Ishikawa (cell line): Measurements from ENCODE around the gene EIF6.
A peak's percentile ranks its signal among the peaks of the same experiment; 100 is the strongest.

Source experiments
- CEBPB ChIP-seq: IDR thresholded peaks from 2 replicates; pipeline ENCODE4 v1.6.1; 2012
- CREB1 ChIP-seq: IDR thresholded peaks from 2 replicates; pipeline ENCODE4 v1.6.1; 2012; ENCODE audit warnings: low read depth
- EGR1 ChIP-seq: IDR thresholded peaks from 2 replicates; pipeline ENCODE4 v1.6.1; 2012
- EP300 ChIP-seq: IDR thresholded peaks from 2 replicates; pipeline ENCODE4 v1.6.1; 2012; ENCODE audit warnings: borderline replicate concordance
- FOXM1 ChIP-seq: IDR thresholded peaks from 2 replicates; pipeline ENCODE4 v1.6.1; 2012; ENCODE audit warnings: low read depth, borderline replicate concordance
- MAX ChIP-seq: IDR thresholded peaks from 2 replicates; pipeline ENCODE4 v1.6.1; 2012
- NFIC ChIP-seq: IDR thresholded peaks from 2 replicates; pipeline ENCODE4 v1.6.1; 2012
- RAD21 ChIP-seq: IDR thresholded peaks from 2 replicates; pipeline ENCODE4 v1.6.1; 2012; ENCODE audit warnings: low read depth
- REST ChIP-seq: IDR thresholded peaks from 2 replicates; pipeline ENCODE4 v1.6.1; 2012; ENCODE audit warnings: low read depth, mild to moderate bottlenecking
- TAF1 ChIP-seq: IDR thresholded peaks from 2 replicates; pipeline ENCODE4 v1.6.1; 2012; ENCODE audit warnings: low read depth, mild to moderate bottlenecking
- TCF12 ChIP-seq: IDR thresholded peaks from 2 replicates; pipeline ENCODE4 v1.6.1; 2012; ENCODE audit warnings: low read depth
- TEAD4 ChIP-seq: IDR thresholded peaks from 2 replicates; pipeline ENCODE4 v1.6.1; 2012
- USF1 ChIP-seq: IDR thresholded peaks from 2 replicates; pipeline ENCODE4 v1.6.1; 2012
- YY1 ChIP-seq: IDR thresholded peaks from 2 replicates; pipeline ENCODE4 v1.6.1; 2012; ENCODE audit warnings: low read depth
- ZBTB7A ChIP-seq: IDR thresholded peaks from 2 replicates; pipeline ENCODE4 v1.6.1; 2012; ENCODE audit warnings: low read depth

EIF6 gene

GRCh38 chr20:35269055-35269781, 15.4 kb downstream of the EIF6 start:
- TF ChIP-seq RAD21 (peak; percentile 89), NFIC (no peak)

GRCh38 chr20:35267092-35267491, 17.5 kb downstream of the EIF6 start:
- TF ChIP-seq CEBPB: no peak
- TF ChIP-seq EP300: no peak
- TF ChIP-seq TEAD4: no peak
- TF ChIP-seq TAF1: no peak
- TF ChIP-seq REST: no peak
- TF ChIP-seq TCF12: no peak
- no peak for TF ChIP-seq NFIC
- no peak for TF ChIP-seq ZBTB7A
- TF ChIP-seq USF1: no peak
- no peak for TF ChIP-seq FOXM1
- no peak for TF ChIP-seq RAD21
- no peak for TF ChIP-seq YY1
- TF ChIP-seq CREB1: no peak
- TF ChIP-seq MAX: no peak
- no peak for TF ChIP-seq EGR1

GRCh38 chr20:35264755-35265154, 19.8 kb downstream of the EIF6 start:
- TF ChIP-seq RAD21 (peak; percentile 62), EP300 (no peak), CEBPB (no peak), ZBTB7A (no peak)

- no peak for TF ChIP-seq EGR1
- TF ChIP-seq EP300: no peak
- no peak for TF ChIP-seq TEAD4
- no peak for TF ChIP-seq TAF1
- peak; percentile 68; the same call in 1 of the 2 replicates for TF ChIP-seq MAX
- no peak for TF ChIP-seq REST
- TF ChIP-seq USF1: no peak
- peak; percentile 78 for TF ChIP-seq YY1
- no peak for TF ChIP-seq ZBTB7A
- peak; percentile 36; the same call in 1 of the 2 replicates for TF ChIP-seq FOXM1
- TF ChIP-seq TCF12: peak; percentile 3; the same call in 1 of the 2 replicates
- TF ChIP-seq NFIC: peak; percentile 71
- TF ChIP-seq CEBPB: 0 out of 2 replicates have a peak, but pooled peaks have one; percentile 3
- no peak; the same call in 1 of the 2 replicates for TF ChIP-seq RAD21
These were observed 20.8 kb downstream of the EIF6 start for GRCh38 chr20:35263532-35264341.

GRCh38 chr20:35262731-35263531, 21.6 kb downstream of the EIF6 start:
- TF ChIP-seq RAD21: peak; percentile 6; the same call in 1 of the 2 replicates
- TF ChIP-seq EGR1: peak; percentile 58
- TF ChIP-seq FOXM1: peak; percentile 67; the same call in 1 of the 2 replicates
- peak; percentile 4; the same call in 1 of the 2 replicates for TF ChIP-seq MAX
- peak; percentile 89 for TF ChIP-seq TCF12
- TF ChIP-seq EP300: peak; percentile 82
- TF ChIP-seq TEAD4: peak; percentile 98
- TF ChIP-seq NFIC: peak; percentile 78; the same call in 1 of the 2 replicates
